Ishikawa (cell line): ENCODE data around the gene B3GNT8.

ENCODE experiments used
- CEBPB ChIP-seq: IDR thresholded peaks from 2 replicates; pipeline ENCODE4 v1.6.1; 2012
- CREB1 ChIP-seq: IDR thresholded peaks from 2 replicates; pipeline ENCODE4 v1.6.1; 2012; ENCODE audit warnings: low read depth
- EGR1 ChIP-seq: IDR thresholded peaks from 2 replicates; pipeline ENCODE4 v1.6.1; 2012
- EP300 ChIP-seq: IDR thresholded peaks from 2 replicates; pipeline ENCODE4 v1.6.1; 2012; ENCODE audit warnings: borderline replicate concordance
- FOXM1 ChIP-seq: IDR thresholded peaks from 2 replicates; pipeline ENCODE4 v1.6.1; 2012; ENCODE audit warnings: low read depth, borderline replicate concordance
- MAX ChIP-seq: IDR thresholded peaks from 2 replicates; pipeline ENCODE4 v1.6.1; 2012
- NFIC ChIP-seq: IDR thresholded peaks from 2 replicates; pipeline ENCODE4 v1.6.1; 2012
- RAD21 ChIP-seq: IDR thresholded peaks from 2 replicates; pipeline ENCODE4 v1.6.1; 2012; ENCODE audit warnings: low read depth
- REST ChIP-seq: IDR thresholded peaks from 2 replicates; pipeline ENCODE4 v1.6.1; 2012; ENCODE audit warnings: low read depth, mild to moderate bottlenecking
- TAF1 ChIP-seq: IDR thresholded peaks from 2 replicates; pipeline ENCODE4 v1.6.1; 2012; ENCODE audit warnings: low read depth, mild to moderate bottlenecking
- TCF12 ChIP-seq: IDR thresholded peaks from 2 replicates; pipeline ENCODE4 v1.6.1; 2012; ENCODE audit warnings: low read depth
- TEAD4 ChIP-seq: IDR thresholded peaks from 2 replicates; pipeline ENCODE4 v1.6.1; 2012
- USF1 ChIP-seq: IDR thresholded peaks from 2 replicates; pipeline ENCODE4 v1.6.1; 2012
- YY1 ChIP-seq: IDR thresholded peaks from 2 replicates; pipeline ENCODE4 v1.6.1; 2012; ENCODE audit warnings: low read depth
- ZBTB7A ChIP-seq: IDR thresholded peaks from 2 replicates; pipeline ENCODE4 v1.6.1; 2012; ENCODE audit warnings: low read depth

The B3GNT8 gene

GRCh38 chr19:41435936-41436673 lies 8.9 kb upstream of the B3GNT8 start:
- no peak for TF ChIP-seq EGR1
- no peak for TF ChIP-seq TCF12
- no peak for TF ChIP-seq TEAD4
- no peak for TF ChIP-seq NFIC
- TF ChIP-seq EP300, result no peak
- TF ChIP-seq RAD21, result no peak
- TF ChIP-seq ZBTB7A, result no peak
- no peak for TF ChIP-seq TAF1
- TF ChIP-seq REST, result no peak
- no peak for TF ChIP-seq MAX
- no peak for TF ChIP-seq CREB1
- TF ChIP-seq CEBPB, result no peak
- TF ChIP-seq FOXM1, result no peak
- no peak for TF ChIP-seq USF1

GRCh38 chr19:41434450-41434849 lies 7.3 kb upstream of the B3GNT8 start:
- TF ChIP-seq TEAD4 (no peak), RAD21 (no peak), MAX (no peak), TCF12 (no peak), REST (no peak), TAF1 (no peak), FOXM1 (no peak), ZBTB7A (no peak), YY1 (no peak)

GRCh38 chr19:41433171-41433570 lies 6.0 kb upstream of the B3GNT8 start:
- TF ChIP-seq ZBTB7A (no peak), TCF12 (no peak), EP300 (no peak), RAD21 (no peak), YY1 (no peak), FOXM1 (no peak), CEBPB (no peak), EGR1 (no peak), NFIC (no peak), CREB1 (no peak), TAF1 (no peak), MAX (no peak)

GRCh38 chr19:41431426-41432386 lies 4.5 kb upstream of the B3GNT8 start:
- no peak for TF ChIP-seq TEAD4
- TF ChIP-seq CEBPB, result no peak
- peak; percentile 26; the same call in 1 of the 2 replicates for TF ChIP-seq RAD21
- TF ChIP-seq FOXM1, result no peak
- no peak for TF ChIP-seq MAX
- no peak for TF ChIP-seq EGR1

GRCh38 chr19:41430922-41431321 lies 3.7 kb upstream of the B3GNT8 start:
- TF ChIP-seq TEAD4, result no peak
- TF ChIP-seq TAF1, result no peak
- TF ChIP-seq RAD21, result no peak
- TF ChIP-seq REST, result no peak
- TF ChIP-seq CREB1, result no peak
- no peak for TF ChIP-seq CEBPB
- no peak for TF ChIP-seq ZBTB7A
- TF ChIP-seq NFIC, result no peak
- TF ChIP-seq USF1, result no peak
- no peak for TF ChIP-seq MAX
- no peak for TF ChIP-seq EGR1
- no peak for TF ChIP-seq EP300
